ENCODE measurements around the gene KCNIP2.

The KCNIP2 gene

GRCh38 chr10:101778151-101778780 is 65.3 kb downstream of the KCNIP2 start:
- H3K4me1 Mint-ChIP-seq, result peaks cover 39% of the 10 kb centered on the region
- H3K9me3 Mint-ChIP-seq, result no peaks in the 10 kb centered on the region
- H3K27me3 Mint-ChIP-seq (ENCODE audit: low read depth), result peaks cover 81% of the 10 kb centered on the region
- no peak overlapping the region for H3K27ac Mint-ChIP-seq
- H3K4me3 Mint-ChIP-seq, result peak overlapping the region; percentile 32 to 68 (median 39)
- peaks cover 10% of the 10 kb centered on the region for H3K36me3 Mint-ChIP-seq (ENCODE audit: low read depth)
- TF ChIP-seq CTCF (IDR thresholded peaks at IDR 0.05; ENCODE audit: unreplicated experiment in 3 of 3), result no peak

- H3K27me3 Mint-ChIP-seq (ENCODE audit: low read depth), result peaks cover 81% of the 10 kb centered on the region
- H3K9me3 Mint-ChIP-seq, result no peaks in the 10 kb centered on the region
- H3K27ac Mint-ChIP-seq, result no peak overlapping the region
- TF ChIP-seq CTCF (IDR thresholded peaks at IDR 0.05; ENCODE audit: unreplicated experiment in 3 of 3), result no peak
- peaks cover 7% of the 10 kb centered on the region for H3K36me3 Mint-ChIP-seq (ENCODE audit: low read depth)
- H3K4me3 Mint-ChIP-seq, result peak overlapping the region; percentile 32 to 88 (median 39)
- H3K4me1 Mint-ChIP-seq, result peaks cover 38% of the 10 kb centered on the region
These were observed 65.9 kb downstream of the KCNIP2 start for GRCh38 chr10:101777619-101778145.

- peaks cover 89% of the 10 kb centered on the region for H3K27me3 Mint-ChIP-seq (ENCODE audit: low read depth)
- H3K4me1 Mint-ChIP-seq, result peaks cover 30% of the 10 kb centered on the region
- H3K4me3 Mint-ChIP-seq, result peak overlapping the region; percentile 78 to 88 (median 80)
- H3K9me3 Mint-ChIP-seq, result no peaks in the 10 kb centered on the region
- H3K36me3 Mint-ChIP-seq (ENCODE audit: low read depth), result peaks cover 7% of the 10 kb centered on the region
- no peak for TF ChIP-seq CTCF (IDR thresholded peaks at IDR 0.05; ENCODE audit: unreplicated experiment in 3 of 3)
- H3K27ac Mint-ChIP-seq, result no peak overlapping the region
These were observed 67.3 kb downstream of the KCNIP2 start for GRCh38 chr10:101776161-101776817.
